ENCODE results near the gene SRBD1.

- no peak for TF ChIP-seq CTCF (optimal IDR thresholded peaks at IDR 0.05 in 1 of 3, IDR thresholded peaks at IDR 0.05 in 1 of 3, conservative IDR thresholded peaks at IDR 0.05 in 1 of 3; ENCODE audit: extremely low read depth in 1 of 3, insufficient read depth in 2 of 3, low read length in 3 of 3)
- no peak for TF ChIP-seq EZH2 (IDR thresholded peaks at IDR 0.05; ENCODE audit: low read length)
Measured at GRCh38 chr2:45448217-45448616, 162.8 kb downstream of the SRBD1 start.
